Thymus (tissue), 11 donors: ENCODE data around the gene ABCC9. TPM values are rescaled to one million over a fixed set of nuclear protein-coding genes. Genes with fewer than 3 reads are reported as not detected.
"Not testable (repeated sequence)": the region's sequence is repeated elsewhere in the genome, so short reads cannot be mapped to it uniquely, and the experiment has no call there.

Source experiments
- DNase-seq, 9 donors: peaks; one replicate each; pipeline ENCODE4 v3.0.0-alpha.2; 2013; ENCODE audit warnings: low spot score in 9 of 9, low read depth in 6 of 9, missing footprints in 1 of 9
- H3K27ac ChIP-seq, 2 donors: one replicate each; pipeline ENCODE4 v1.5.1; 2013; ENCODE audit warnings: control low read depth in 1 of 2, low read depth in 1 of 2, low read length in 1 of 2, mild to moderate bottlenecking in 1 of 2, moderate library complexity in 1 of 2
- H3K27me3 ChIP-seq, 2 donors: one replicate each; pipeline ENCODE4 v1.5.1; 2013; ENCODE audit warnings: low read length in 1 of 2; ENCODE audit not compliant: control insufficient read depth in 2 of 2, insufficient read depth in 1 of 2
- H3K36me3 ChIP-seq, 2 donors: one replicate each; pipeline ENCODE4 v1.5.1; 2013; ENCODE audit warnings: low read length in 1 of 2, mild to moderate bottlenecking in 1 of 2, moderate library complexity in 1 of 2; ENCODE audit not compliant: control insufficient read depth in 2 of 2, insufficient read depth in 2 of 2
- H3K4me1 ChIP-seq, 2 donors: one replicate each; pipeline ENCODE4 v1.5.1; 2013; ENCODE audit warnings: low read length in 2 of 2; ENCODE audit not compliant: control insufficient read depth in 2 of 2, insufficient read depth in 2 of 2
- H3K4me3 ChIP-seq, 2 donors: one replicate each; pipeline ENCODE4 v1.5.1; 2013; ENCODE audit warnings: low read length in 2 of 2, control low read depth in 1 of 2, mild to moderate bottlenecking in 1 of 2
- H3K9me3 ChIP-seq, 2 donors: one replicate each; pipeline ENCODE4 v1.5.1; 2013; ENCODE audit warnings: low read length in 1 of 2, mild to moderate bottlenecking in 1 of 2; ENCODE audit not compliant: control insufficient read depth in 2 of 2, insufficient read depth in 1 of 2
- WGBS: extraction: QIAGEN DNeasy Blood & Tissue Kit; methylation state at CpG from one replicate; pipeline ENCODE4 v1.1.7; 2013; 5-methylcytosine and 5-hydroxymethylcytosine counted together
- polyA plus RNA-seq: library from polyadenylated mRNA; stranded (reverse); fragments of 200-250 nt; gene quantifications from one replicate; pipeline ENCODE4 v1.2.3, GENCODE V29; 2013
- total RNA-seq: library from RNA; stranded (reverse); fragments of 120-200 nt; gene quantifications from one replicate; pipeline ENCODE4 v1.2.4, GENCODE V29; 2013
- donor health status: healthy.

ABCC9 gene
- total and polyA plus RNA-seq, 2 donors: 1.5 to 4.4 TPM

- no peaks in the 10 kb centered on the region for H3K36me3 ChIP-seq
- 94% methylated on average over 3 of the region's 3 CpGs for WGBS
- H3K4me3 ChIP-seq: no peak overlapping the region
- no peaks in the 10 kb centered on the region for H3K27me3 ChIP-seq
- no peak for DNase-seq
- H3K27ac ChIP-seq: no peak overlapping the region
- no peaks in the 10 kb centered on the region for H3K4me1 ChIP-seq
- no peaks in the 10 kb centered on the region for H3K9me3 ChIP-seq
Measured at GRCh38 chr12:21786041-21786531, 155.1 kb downstream of the ABCC9 start.

GRCh38 chr12:21782723-21783122 lies 158.5 kb downstream of the ABCC9 start:
- not testable (repeated sequence) for H3K27ac ChIP-seq, DNase-seq, H3K36me3 ChIP-seq, H3K27me3 ChIP-seq, H3K4me1 ChIP-seq, H3K9me3 ChIP-seq, H3K4me3 ChIP-seq
- 96% methylated on average over 3 of the region's 3 CpGs for WGBS

GRCh38 chr12:21780786-21781185 lies 160.4 kb downstream of the ABCC9 start:
- no peak overlapping the region for H3K4me3 ChIP-seq
- 95% methylated on average over 3 of the region's 3 CpGs for WGBS
- no peak for DNase-seq
- peaks cover 6 to 10% of the 10 kb centered on the region in 2 donors for H3K27me3 ChIP-seq
- no peak overlapping the region for H3K27ac ChIP-seq
- H3K9me3 ChIP-seq: no peaks in the 10 kb centered on the region
- H3K4me1 ChIP-seq: no peaks in the 10 kb centered on the region
- no peaks in the 10 kb centered on the region for H3K36me3 ChIP-seq

GRCh38 chr12:21776175-21776574 lies 165.1 kb downstream of the ABCC9 start:
- no peaks in the 10 kb centered on the region for H3K36me3 ChIP-seq

GRCh38 chr12:21775133-21775820 lies 165.9 kb downstream of the ABCC9 start:
- Histone ChIP-seq H3K36me3 (no peaks in the 10 kb centered on the region), H3K27me3 (peaks cover 21 to 45% of the 10 kb centered on the region in 2 donors), H3K27ac (no peak overlapping the region), H3K4me3 (no peak overlapping the region), H3K4me1 (no peaks in the 10 kb centered on the region), H3K9me3 (no peaks in the 10 kb centered on the region)
- DNase-seq: no peak
- WGBS: 33% methylated on average over 14 of the region's 14 CpGs

More at GRCh38 chr12:21776175-21776574, 165.1 kb downstream of the ABCC9 start:
- Histone ChIP-seq H3K27me3 (peaks cover 21 to 44% of the 10 kb centered on the region in 2 donors), H3K4me1 (no peaks in the 10 kb centered on the region), H3K27ac (no peak overlapping the region), H3K4me3 (no peak overlapping the region), H3K9me3 (no peaks in the 10 kb centered on the region)
- 94% methylated on average over 3 of the region's 3 CpGs for WGBS
- no peak for DNase-seq

- DNase-seq: no peak
- Histone ChIP-seq H3K27me3 (peaks cover 21 to 45% of the 10 kb centered on the region in 2 donors), H3K9me3 (no peaks in the 10 kb centered on the region), H3K4me3 (no peak within 1 kb of the TSS), H3K27ac (no peak within 1 kb of the TSS), H3K36me3 (no peaks in the 10 kb centered on the region), H3K4me1 (no peaks in the 10 kb centered on the region)
- WGBS: 3% methylated on average over 49 of the region's 49 CpGs
Measured at GRCh38 chr12:21774358-21775132, 166.7 kb downstream of the ABCC9 start, which contains the start of gene KCNJ8. Gene KCNJ8 (minus strand): TSS chr12:21774706. CDS start chr12:21773616, 1,090 bp downstream.

GRCh38 chr12:21773806-21774205 lies 167.4 kb downstream of the ABCC9 start:
- H3K27me3 ChIP-seq: peaks cover 21 to 45% of the 10 kb centered on the region in 2 donors
- H3K4me1 ChIP-seq: no peaks in the 10 kb centered on the region
- no peak overlapping the region for H3K27ac ChIP-seq
- no peaks in the 10 kb centered on the region for H3K9me3 ChIP-seq
- H3K4me3 ChIP-seq: no peak overlapping the region
- no peak for DNase-seq
- WGBS: 12% methylated on average over 10 of the region's 10 CpGs
- no peaks in the 10 kb centered on the region for H3K36me3 ChIP-seq

GRCh38 chr12:21773263-21773741 lies 167.9 kb downstream of the ABCC9 start:
- no peak for DNase-seq
- Histone ChIP-seq H3K9me3 (no peaks in the 10 kb centered on the region), H3K4me1 (no peaks in the 10 kb centered on the region), H3K27ac (no peak overlapping the region), H3K27me3 (peaks cover 21 to 45% of the 10 kb centered on the region in 2 donors), H3K4me3 (no peak overlapping the region), H3K36me3 (no peaks in the 10 kb centered on the region)
- WGBS: 19% methylated on average over 23 of the region's 23 CpGs

- no peak for DNase-seq
- WGBS: 95% methylated on average over 1 of the region's 1 CpG
Measured at GRCh38 chr12:21771311-21771710, 169.9 kb downstream of the ABCC9 start.

More at GRCh38 chr12:21771311-21771710, 169.9 kb downstream of the ABCC9 start:
- Histone ChIP-seq H3K36me3 (no peaks in the 10 kb centered on the region), H3K9me3 (no peaks in the 10 kb centered on the region), H3K4me1 (no peaks in the 10 kb centered on the region), H3K4me3 (no peak overlapping the region), H3K27me3 (peaks cover 16 to 41% of the 10 kb centered on the region in 2 donors), H3K27ac (no peak overlapping the region)
